K562 (cell line): Measurements from ENCODE around the gene MLLT6. TPM values are rescaled to one million over a fixed set of nuclear protein-coding genes. Genes with fewer than 3 reads are reported as not detected.

Experiments used
- CBX8 ChIP-seq: fragments of 200-600 bp; sonication (generic); IDR thresholded peaks from 2 replicates; pipeline ENCODE4 v1.6.1; 2012; ENCODE audit warnings: borderline replicate concordance, mixed run types, low read depth, mild to moderate bottlenecking, moderate library complexity, mixed read lengths, low read length, control low read depth, inconsistent platforms; ENCODE audit not compliant: poor library complexity, severe bottlenecking; ENCODE audit errors: extremely low read depth
- CREB1 ChIP-seq, 2 experiments: sonication (generic) in 1 of 2; formaldehyde crosslinking in 1 of 2; IDR thresholded peaks; 2 replicates each; pipeline versions ENCODE4 v1.6.1 to v1.8.0; 2012 to 2022; ENCODE audit warnings: inconsistent platforms in 1 of 2, mild to moderate bottlenecking in 1 of 2, missing genetic modification reagents in 1 of 2, moderate library complexity in 1 of 2
- EP400 ChIP-seq: fragments of 450-650 bp; IDR thresholded peaks from 2 replicates; pipeline ENCODE4 v1.6.1; 2017; ENCODE audit warnings: antibody characterized with exemption, mild to moderate bottlenecking, moderate library complexity
- EZH2 ChIP-seq: IDR thresholded peaks from 2 replicates; pipeline ENCODE4 v1.6.1; 2012; ENCODE audit warnings: low read depth, mild to moderate bottlenecking, inconsistent platforms, low read length, borderline replicate concordance
- MAX ChIP-seq: sonication (generic); formaldehyde crosslinking; IDR thresholded peaks from 2 replicates; pipeline ENCODE4 v1.9.0; 2022; ENCODE audit warnings: mild to moderate bottlenecking, missing genetic modification reagents
- MNT ChIP-seq, 2 experiments: fragments of 450-650 bp; conservative IDR thresholded peaks; 2 replicates each; pipeline ENCODE4 v1.6.1; 2017; ENCODE audit warnings: mild to moderate bottlenecking in 2 of 2, moderate library complexity in 2 of 2
- MYC ChIP-seq, 2 experiments: fragments of 250-450 bp in 1 of 2; sonication (Bioruptor Pico) in 1 of 2; IDR thresholded peaks; 2 replicates each; pipeline versions ENCODE4 v1.5.1 to v1.6.1; 2012 to 2021; ENCODE audit warnings: low read depth in 2 of 2, borderline replicate concordance in 1 of 2, improper control_type of control experiment in 1 of 2, low read length in 1 of 2, mild to moderate bottlenecking in 1 of 2, moderate library complexity in 1 of 2
- NCOA1 ChIP-seq: fragments of 450-650 bp; IDR thresholded peaks from 2 replicates; pipeline ENCODE4 v1.6.1; 2016; ENCODE audit warnings: low read depth
- NFIC ChIP-seq: fragments of 450-650 bp; IDR thresholded peaks from 2 replicates; pipeline ENCODE4 v1.6.1; 2017; ENCODE audit warnings: mild to moderate bottlenecking, inconsistent platforms
- NKRF ChIP-seq: fragments of 450-650 bp; IDR thresholded peaks from 2 replicates; pipeline ENCODE4 v1.6.1; 2016; ENCODE audit warnings: borderline replicate concordance
- OTX1 ChIP-seq: fragments of 450-650 bp; formaldehyde crosslinking; IDR thresholded peaks from 2 replicates; pipeline ENCODE4 v1.4.0; 2022; ENCODE audit warnings: mild to moderate bottlenecking
- SMAD1 ChIP-seq: fragments of 150-350 bp; IDR thresholded peaks from 2 replicates; pipeline ENCODE4 v1.6.1; 2014; ENCODE audit warnings: low read length, low read depth; ENCODE audit not compliant: partially characterized antibody
- U2AF1 ChIP-seq: fragments of 200-400 bp; formaldehyde crosslinking; optimal IDR thresholded peaks from 2 replicates; pipeline ENCODE3; 2017; ENCODE audit warnings: mild to moderate bottlenecking, low read depth, low read length, moderate library complexity
- WHSC1 ChIP-seq: IDR thresholded peaks from one replicate; pipeline ENCODE4 v1.6.1; 2012; ENCODE audit warnings: low read length, control low read depth, inconsistent platforms
- ZNF507 ChIP-seq: conservative IDR thresholded peaks from 2 replicates; pipeline ENCODE4 v1.6.1; 2017; ENCODE audit warnings: missing genetic modification characterization, missing compliant biosample characterization
- ZNF511 ChIP-seq: sonication (generic); formaldehyde crosslinking; IDR thresholded peaks from 2 replicates; pipeline ENCODE4 v1.8.0; 2022; ENCODE audit warnings: mild to moderate bottlenecking, missing genetic modification reagents
- ZNF695 ChIP-seq: fragments of 450-650 bp; formaldehyde crosslinking; IDR thresholded peaks from 2 replicates; pipeline ENCODE4 v1.4.0; 2020; ENCODE audit warnings: mild to moderate bottlenecking, moderate library complexity
- polyA plus RNA-seq, 8 experiments: library from polyadenylated mRNA; depleted of rRNA in 4 of 8; stranded (reverse) in 5 of 8; unstranded in 3 of 8; fragments of >200 nt; fragmentation: Nextera tagmentation in 2 of 8; fragmentation: Illumina TruSeq in 1 of 8; extraction: Ambion mirVana in 2 of 8; extraction: Trizol in 1 of 8; gene quantifications; 2 replicates each; pipeline versions ENCODE4 v1.2.1 to v1.2.3, GENCODE V29; 2011 to 2014; ENCODE audit warnings: inconsistent platforms in 1 of 8, missing spikeins in 1 of 8
- total RNA-seq, 7 experiments: library from RNA; depleted of rRNA in 6 of 7; stranded (reverse); fragments of >200 nt in 6 of 7; fragmentation: Illumina TruSeq in 2 of 7; extraction: Trizol in 2 of 7; gene quantifications; 2 replicates each; pipeline versions ENCODE4 v1.2.1 to v1.2.3, GENCODE V29; 2011 to 2021; ENCODE audit warnings: low replicate concordance in 1 of 7
- TF ChIP-seq, protein P1 (sequence below): sonication (generic); formaldehyde crosslinking; IDR thresholded peaks from 2 replicates; pipeline ENCODE4 v1.8.0; 2022; ENCODE audit warnings: missing genetic modification reagents, mild to moderate bottlenecking, borderline replicate concordance

MLLT6 gene
- total and polyA plus RNA-seq, 9 of the 15 experiments (the other 6 are each of a cell fraction or from before 2014, with no cell fraction given) = 3.1 to 71.7 (median 30.0) TPM

- TF ChIP-seq EZH2 (no peak), WHSC1 (no peak), ZNF695 (CRISPR knock-in tag) (no peak), OTX1 (CRISPR knock-in tag) (no peak), ZNF507 (tag) (no peak), SMAD1 (no peak), CBX8 (no peak), NKRF (peak; percentile 63; the same call in 1 of the 2 replicates), MAX (CRISPR knock-in tag) (peak; percentile 98), MYC (IDR thresholded peaks at IDR 0.05; ENCODE audit: low read depth, low read length) (peak; percentile 96), MYC (CRISPR knock-in tag; IDR thresholded peaks at IDR 0.05; ENCODE audit: borderline replicate concordance, low read depth) (no peak), NCOA1 (no peak), MNT (conservative IDR thresholded peaks at IDR 0.05) (peak; percentile 98 to 99), ZNF511 (CRISPR knock-in tag) (peak; percentile 50; the same call in 1 of the 2 replicates), CREB1 (IDR thresholded peaks at IDR 0.05) (peak; percentile 60), CREB1 (CRISPR knock-in tag; IDR thresholded peaks at IDR 0.05) (peak; percentile 62; the same call in 1 of the 2 replicates), EP400 (peak; percentile 86; the same call in 1 of the 2 replicates), NFIC (0 out of 2 replicates have a peak, but pooled peaks have one; percentile 18), U2AF1 (peak; percentile 10)
- TF ChIP-seq, protein P1, sequence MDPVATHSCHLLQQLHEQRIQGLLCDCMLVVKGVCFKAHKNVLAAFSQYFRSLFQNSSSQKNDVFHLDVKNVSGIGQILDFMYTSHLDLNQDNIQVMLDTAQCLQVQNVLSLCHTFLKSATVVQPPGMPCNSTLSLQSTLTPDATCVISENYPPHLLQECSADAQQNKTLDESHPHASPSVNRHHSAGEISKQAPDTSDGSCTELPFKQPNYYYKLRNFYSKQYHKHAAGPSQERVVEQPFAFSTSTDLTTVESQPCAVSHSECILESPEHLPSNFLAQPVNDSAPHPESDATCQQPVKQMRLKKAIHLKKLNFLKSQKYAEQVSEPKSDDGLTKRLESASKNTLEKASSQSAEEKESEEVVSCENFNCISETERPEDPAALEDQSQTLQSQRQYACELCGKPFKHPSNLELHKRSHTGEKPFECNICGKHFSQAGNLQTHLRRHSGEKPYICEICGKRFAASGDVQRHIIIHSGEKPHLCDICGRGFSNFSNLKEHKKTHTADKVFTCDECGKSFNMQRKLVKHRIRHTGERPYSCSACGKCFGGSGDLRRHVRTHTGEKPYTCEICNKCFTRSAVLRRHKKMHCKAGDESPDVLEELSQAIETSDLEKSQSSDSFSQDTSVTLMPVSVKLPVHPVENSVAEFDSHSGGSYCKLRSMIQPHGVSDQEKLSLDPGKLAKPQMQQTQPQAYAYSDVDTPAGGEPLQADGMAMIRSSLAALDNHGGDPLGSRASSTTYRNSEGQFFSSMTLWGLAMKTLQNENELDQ (CRISPR knock-in tag) = no peak
Measured at GRCh38 chr17:38674749-38675615, 30.1 kb upstream of the MLLT6 start, which contains the start of gene EPOP (continued).
